Measurements from ENCODE around the gene AIFM1. TPM values are rescaled to one million over a fixed set of nuclear protein-coding genes. Genes with fewer than 3 reads are reported as not detected.

Gene AIFM1
- total and polyA plus RNA-seq, 2 experiments from 2014 or later, result 29.6 to 47.3 TPM

GRCh38 chrX:130186651-130187050 lies 21.0 kb upstream of the AIFM1 start:
- H2AFZ ChIP-seq, result no peak overlapping the region
- no peak overlapping the region for H3K27ac ChIP-seq (ENCODE audit: low read depth)
- TF ChIP-seq ZNF114 (CRISPR knock-in tag; IDR thresholded peaks at IDR 0.05) (no peak), ETS1 (IDR thresholded peaks at IDR 0.05) (no peak), CREB1 (CRISPR knock-in tag; IDR thresholded peaks at IDR 0.05; ENCODE audit: low read depth) (no peak), NANOG (IDR thresholded peaks at IDR 0.05; ENCODE audit: borderline replicate concordance) (no peak), EZH2phosphoT487 (IDR thresholded peaks at IDR 0.05; ENCODE audit: unreplicated experiment) (no peak), POLR2AphosphoS5 (IDR thresholded peaks at IDR 0.05; ENCODE audit: low read depth) (no peak), STAT1 (IDR thresholded peaks at IDR 0.05; ENCODE audit: unreplicated experiment) (no peak), ZNF331 (CRISPR knock-in tag; IDR thresholded peaks at IDR 0.05; ENCODE audit: low read depth) (no peak), JUNB (IDR thresholded peaks at IDR 0.05; ENCODE audit: unreplicated experiment) (no peak), EZH2 (IDR thresholded peaks at IDR 0.05; ENCODE audit: low read depth, unreplicated experiment) (no peak), REST (IDR thresholded peaks at IDR 0.05; ENCODE audit: unreplicated experiment) (no peak)
- TF ChIP-seq, protein P1, sequence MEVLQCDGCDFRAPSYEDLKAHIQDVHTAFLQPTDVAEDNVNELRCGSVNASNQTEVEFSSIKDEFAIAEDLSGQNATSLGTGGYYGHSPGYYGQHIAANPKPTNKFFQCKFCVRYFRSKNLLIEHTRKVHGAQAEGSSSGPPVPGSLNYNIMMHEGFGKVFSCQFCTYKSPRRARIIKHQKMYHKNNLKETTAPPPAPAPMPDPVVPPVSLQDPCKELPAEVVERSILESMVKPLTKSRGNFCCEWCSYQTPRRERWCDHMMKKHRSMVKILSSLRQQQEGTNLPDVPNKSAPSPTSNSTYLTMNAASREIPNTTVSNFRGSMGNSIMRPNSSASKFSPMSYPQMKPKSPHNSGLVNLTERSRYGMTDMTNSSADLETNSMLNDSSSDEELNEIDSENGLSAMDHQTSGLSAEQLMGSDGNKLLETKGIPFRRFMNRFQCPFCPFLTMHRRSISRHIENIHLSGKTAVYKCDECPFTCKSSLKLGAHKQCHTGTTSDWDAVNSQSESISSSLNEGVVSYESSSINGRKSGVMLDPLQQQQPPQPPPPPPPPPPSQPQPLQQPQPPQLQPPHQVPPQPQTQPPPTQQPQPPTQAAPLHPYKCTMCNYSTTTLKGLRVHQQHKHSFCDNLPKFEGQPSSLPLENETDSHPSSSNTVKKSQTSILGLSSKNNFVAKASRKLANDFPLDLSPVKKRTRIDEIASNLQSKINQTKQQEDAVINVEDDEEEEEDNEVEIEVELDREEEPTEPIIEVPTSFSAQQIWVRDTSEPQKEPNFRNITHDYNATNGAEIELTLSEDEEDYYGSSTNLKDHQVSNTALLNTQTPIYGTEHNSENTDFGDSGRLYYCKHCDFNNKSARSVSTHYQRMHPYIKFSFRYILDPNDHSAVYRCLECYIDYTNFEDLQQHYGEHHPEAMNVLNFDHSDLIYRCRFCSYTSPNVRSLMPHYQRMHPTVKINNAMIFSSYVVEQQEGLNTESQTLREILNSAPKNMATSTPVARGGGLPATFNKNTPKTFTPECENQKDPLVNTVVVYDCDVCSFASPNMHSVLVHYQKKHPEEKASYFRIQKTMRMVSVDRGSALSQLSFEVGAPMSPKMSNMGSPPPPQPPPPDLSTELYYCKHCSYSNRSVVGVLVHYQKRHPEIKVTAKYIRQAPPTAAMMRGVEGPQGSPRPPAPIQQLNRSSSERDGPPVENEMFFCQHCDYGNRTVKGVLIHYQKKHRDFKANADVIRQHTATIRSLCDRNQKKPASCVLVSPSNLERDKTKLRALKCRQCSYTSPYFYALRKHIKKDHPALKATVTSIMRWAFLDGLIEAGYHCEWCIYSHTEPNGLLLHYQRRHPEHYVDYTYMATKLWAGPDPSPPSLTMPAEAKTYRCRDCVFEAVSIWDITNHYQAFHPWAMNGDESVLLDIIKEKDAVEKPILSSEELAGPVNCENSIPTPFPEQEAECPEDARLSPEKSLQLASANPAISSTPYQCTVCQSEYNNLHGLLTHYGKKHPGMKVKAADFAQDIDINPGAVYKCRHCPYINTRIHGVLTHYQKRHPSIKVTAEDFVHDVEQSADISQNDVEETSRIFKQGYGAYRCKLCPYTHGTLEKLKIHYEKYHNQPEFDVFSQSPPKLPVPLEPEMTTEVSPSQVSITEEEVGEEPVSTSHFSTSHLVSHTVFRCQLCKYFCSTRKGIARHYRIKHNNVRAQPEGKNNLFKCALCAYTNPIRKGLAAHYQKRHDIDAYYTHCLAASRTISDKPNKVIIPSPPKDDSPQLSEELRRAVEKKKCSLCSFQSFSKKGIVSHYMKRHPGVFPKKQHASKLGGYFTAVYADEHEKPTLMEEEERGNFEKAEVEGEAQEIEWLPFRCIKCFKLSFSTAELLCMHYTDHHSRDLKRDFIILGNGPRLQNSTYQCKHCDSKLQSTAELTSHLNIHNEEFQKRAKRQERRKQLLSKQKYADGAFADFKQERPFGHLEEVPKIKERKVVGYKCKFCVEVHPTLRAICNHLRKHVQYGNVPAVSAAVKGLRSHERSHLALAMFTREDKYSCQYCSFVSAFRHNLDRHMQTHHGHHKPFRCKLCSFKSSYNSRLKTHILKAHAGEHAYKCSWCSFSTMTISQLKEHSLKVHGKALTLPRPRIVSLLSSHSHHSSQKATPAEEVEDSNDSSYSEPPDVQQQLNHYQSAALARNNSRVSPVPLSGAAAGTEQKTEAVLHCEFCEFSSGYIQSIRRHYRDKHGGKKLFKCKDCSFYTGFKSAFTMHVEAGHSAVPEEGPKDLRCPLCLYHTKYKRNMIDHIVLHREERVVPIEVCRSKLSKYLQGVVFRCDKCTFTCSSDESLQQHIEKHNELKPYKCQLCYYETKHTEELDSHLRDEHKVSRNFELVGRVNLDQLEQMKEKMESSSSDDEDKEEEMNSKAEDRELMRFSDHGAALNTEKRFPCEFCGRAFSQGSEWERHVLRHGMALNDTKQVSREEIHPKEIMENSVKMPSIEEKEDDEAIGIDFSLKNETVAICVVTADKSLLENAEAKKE (CRISPR knock-in tag; IDR thresholded peaks at IDR 0.05), result no peak
- TF ChIP-seq, protein P2, sequence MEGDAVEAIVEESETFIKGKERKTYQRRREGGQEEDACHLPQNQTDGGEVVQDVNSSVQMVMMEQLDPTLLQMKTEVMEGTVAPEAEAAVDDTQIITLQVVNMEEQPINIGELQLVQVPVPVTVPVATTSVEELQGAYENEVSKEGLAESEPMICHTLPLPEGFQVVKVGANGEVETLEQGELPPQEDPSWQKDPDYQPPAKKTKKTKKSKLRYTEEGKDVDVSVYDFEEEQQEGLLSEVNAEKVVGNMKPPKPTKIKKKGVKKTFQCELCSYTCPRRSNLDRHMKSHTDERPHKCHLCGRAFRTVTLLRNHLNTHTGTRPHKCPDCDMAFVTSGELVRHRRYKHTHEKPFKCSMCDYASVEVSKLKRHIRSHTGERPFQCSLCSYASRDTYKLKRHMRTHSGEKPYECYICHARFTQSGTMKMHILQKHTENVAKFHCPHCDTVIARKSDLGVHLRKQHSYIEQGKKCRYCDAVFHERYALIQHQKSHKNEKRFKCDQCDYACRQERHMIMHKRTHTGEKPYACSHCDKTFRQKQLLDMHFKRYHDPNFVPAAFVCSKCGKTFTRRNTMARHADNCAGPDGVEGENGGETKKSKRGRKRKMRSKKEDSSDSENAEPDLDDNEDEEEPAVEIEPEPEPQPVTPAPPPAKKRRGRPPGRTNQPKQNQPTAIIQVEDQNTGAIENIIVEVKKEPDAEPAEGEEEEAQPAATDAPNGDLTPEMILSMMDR (conservative IDR thresholded peaks at IDR 0.05; ENCODE audit: low read depth in 2 of 2), result no peak
- Mint-ChIP-seq H3K36me3 (ENCODE audit: low read depth) (no peaks in the 10 kb centered on the region), H3K27ac (no peak overlapping the region), H3K4me3 (no peak overlapping the region), H3K4me1 (no peaks in the 10 kb centered on the region), H3K9me3 (no peaks in the 10 kb centered on the region), H3K27me3 (ENCODE audit: insufficient read depth, low read depth, poor library complexity) (peaks cover 6% of the 10 kb centered on the region)
- H3K4me1 ChIP-seq (ENCODE audit: insufficient read depth), result no peaks in the 10 kb centered on the region
- no peaks in the 10 kb centered on the region for H3K9me2 ChIP-seq (ENCODE audit: insufficient read depth)
- no peaks in the 10 kb centered on the region for H3K79me2 ChIP-seq (replicated peaks; ENCODE audit: insufficient read depth)
- no peak overlapping the region for H3K4me2 ChIP-seq
- H3K4me3 ChIP-seq, result no peak overlapping the region
- no peaks in the 10 kb centered on the region for H3F3A ChIP-seq (replicated peaks; ENCODE audit: low read depth)
- H4K20me1 ChIP-seq (replicated peaks; ENCODE audit: insufficient read depth), result no peaks in the 10 kb centered on the region
- H3K27me3 ChIP-seq (ENCODE audit: insufficient read depth), result no peaks in the 10 kb centered on the region
- DNase-seq (ENCODE audit: low spot score) (no peak), ATAC-seq (no peak)
- no peaks in the 10 kb centered on the region for H3K36me3 ChIP-seq (ENCODE audit: insufficient read depth)

All from GM23338 (cell line).